Neutrophil (primary cell): ENCODE results near the gene POLR3B.

Experiments
- H3K27ac ChIP-seq: fragments of 200-600 bp; sonication (generic); 2 replicates; pipeline ENCODE4 v1.5.1; 2016; ENCODE audit warnings: mild to moderate bottlenecking, moderate library complexity
- H3K27me3 ChIP-seq: fragments of 200-600 bp; sonication (generic); 2 replicates; pipeline ENCODE4 v1.6.0; 2016; ENCODE audit warnings: mild to moderate bottlenecking
- H3K36me3 ChIP-seq: fragments of 200-600 bp; sonication (generic); 2 replicates; pipeline ENCODE4 v1.5.1; 2017
- H3K4me1 ChIP-seq, 2 experiments: fragments of 200-600 bp in 1 of 2; sonication (generic) in 1 of 2; 1 replicate in 1 of 2; 2 replicates in 1 of 2; pipeline versions ENCODE4 v1.5.1 to v1.6.1; 2013 to 2016; ENCODE audit warnings: low read depth in 1 of 2, low read length in 1 of 2, mild to moderate bottlenecking in 1 of 2, moderate library complexity in 1 of 2; ENCODE audit not compliant: control insufficient read depth in 1 of 2, insufficient read depth in 1 of 2
- H3K4me3 ChIP-seq, 2 experiments: fragments of 200-600 bp in 1 of 2; sonication (generic) in 1 of 2; 1 replicate in 1 of 2; 2 replicates in 1 of 2; pipeline ENCODE4 v1.5.1; 2013 to 2016; ENCODE audit warnings: low read depth in 1 of 2, low read length in 1 of 2, mild to moderate bottlenecking in 1 of 2, moderate library complexity in 1 of 2
- H3K9me3 ChIP-seq: fragments of 200-600 bp; sonication (generic); 2 replicates; pipeline ENCODE4 v1.5.1; 2016
- CTCF ChIP-seq: fragments of 200-600 bp; sonication (generic); IDR thresholded peaks from 2 replicates; pipeline ENCODE4 v1.5.1; 2016; ENCODE audit warnings: antibody characterized with exemption

The POLR3B gene

GRCh38 chr12:106359646-106360399, 2.3 kb downstream of the POLR3B start:
- Histone ChIP-seq H3K27me3 (no peaks in the 10 kb centered on the region), H3K36me3 (no peaks in the 10 kb centered on the region), H3K4me1 (peaks cover 17% of the 10 kb centered on the region in 2 experiments), H3K27ac (no peak overlapping the region), H3K9me3 (no peaks in the 10 kb centered on the region), H3K4me3 (no peak overlapping the region)
- no peak for TF ChIP-seq CTCF

- Histone ChIP-seq H3K9me3 (no peaks in the 10 kb centered on the region), H3K4me3 (no peak overlapping the region), H3K4me1 (peaks cover 17% of the 10 kb centered on the region in 2 experiments), H3K27ac (no peak overlapping the region), H3K36me3 (no peaks in the 10 kb centered on the region), H3K27me3 (no peaks in the 10 kb centered on the region)
- TF ChIP-seq CTCF: no peak
Measured at GRCh38 chr12:106360400-106360994, 2.9 kb downstream of the POLR3B start.

GRCh38 chr12:106362971-106363370, 5.4 kb downstream of the POLR3B start:
- TF ChIP-seq CTCF: no peak

GRCh38 chr12:106364261-106364660, 6.7 kb downstream of the POLR3B start:
- Histone ChIP-seq H3K9me3 (no peaks in the 10 kb centered on the region), H3K4me3 (no peak overlapping the region), H3K27ac (no peak overlapping the region), H3K27me3 (no peaks in the 10 kb centered on the region), H3K36me3 (peaks cover 7% of the 10 kb centered on the region), H3K4me1 (no peaks in the 10 kb centered on the region)
- TF ChIP-seq CTCF: no peak

More at GRCh38 chr12:106362971-106363370, 5.4 kb downstream of the POLR3B start:
- Histone ChIP-seq H3K4me3 (no peak overlapping the region), H3K9me3 (no peaks in the 10 kb centered on the region), H3K27ac (no peak overlapping the region), H3K27me3 (no peaks in the 10 kb centered on the region), H3K36me3 (peaks cover 4% of the 10 kb centered on the region), H3K4me1 (peaks cover 10 to 11% of the 10 kb centered on the region in 2 experiments)

- no peak for TF ChIP-seq CTCF
- Histone ChIP-seq H3K4me3 (no peak overlapping the region), H3K4me1 (no peaks in the 10 kb centered on the region), H3K27me3 (no peaks in the 10 kb centered on the region), H3K9me3 (no peaks in the 10 kb centered on the region), H3K27ac (no peak overlapping the region), H3K36me3 (peaks cover 18% of the 10 kb centered on the region)
Measured at GRCh38 chr12:106369624-106370346, 12.2 kb downstream of the POLR3B start.
